Inflammatory macrophage treated with lipopolysaccharide for 1 hour (primary cell): Measurements from ENCODE around the gene GTF3C5.
A peak's percentile ranks its signal among the peaks of the same experiment; 100 is the strongest.
"Not testable (repeated sequence)": the region's sequence is repeated elsewhere in the genome, so short reads cannot be mapped to it uniquely, and the experiment has no call there.

Experiments used
- DNase-seq, 2 donors: peaks; one replicate each; pipeline ENCODE4 v3.0.0-alpha.2; 2020 to 2022

The GTF3C5 gene

GRCh38 chr9:132997591-132997990, 33.2 kb upstream of the GTF3C5 start:
- DNase-seq, result no peak

GRCh38 chr9:132998221-132998620, 32.6 kb upstream of the GTF3C5 start:
- DNase-seq, result not testable (repeated sequence)

- no peak for DNase-seq
Measured at GRCh38 chr9:132998831-132999635, 31.8 kb upstream of the GTF3C5 start.

- no peak for DNase-seq
Measured at GRCh38 chr9:133002147-133003070, 28.4 kb upstream of the GTF3C5 start.

- no peak for DNase-seq
Measured at GRCh38 chr9:133003071-133003461, 27.7 kb upstream of the GTF3C5 start.

- no peak for DNase-seq
Measured at GRCh38 chr9:133003671-133004090, 27.1 kb upstream of the GTF3C5 start.

GRCh38 chr9:133004091-133004998, 26.5 kb upstream of the GTF3C5 start:
- peak; percentile 18 to 68 for DNase-seq

- DNase-seq, result no peak
Measured at GRCh38 chr9:133004999-133005760, 25.6 kb upstream of the GTF3C5 start.

GRCh38 chr9:133005957-133006356, 24.8 kb upstream of the GTF3C5 start:
- DNase-seq, result no peak

GRCh38 chr9:133006731-133007352, 24.0 kb upstream of the GTF3C5 start:
- no peak for DNase-seq

- no peak for DNase-seq
Measured at GRCh38 chr9:133008406-133008805, 22.4 kb upstream of the GTF3C5 start.

- DNase-seq, result peak; percentile 32 to 65
Measured at GRCh38 chr9:133008824-133009223, 22.0 kb upstream of the GTF3C5 start.

- no peak for DNase-seq
Measured at GRCh38 chr9:133009906-133010582, 20.8 kb upstream of the GTF3C5 start.

GRCh38 chr9:133014696-133015095, 16.1 kb upstream of the GTF3C5 start:
- no peak for DNase-seq

GRCh38 chr9:133023117-133023890, 7.5 kb upstream of the GTF3C5 start:
- DNase-seq, result peak; percentile 18 to 57

- no peak for DNase-seq
Measured at GRCh38 chr9:133026426-133026825, 4.4 kb upstream of the GTF3C5 start.

- no peak for DNase-seq
Measured at GRCh38 chr9:133027134-133027533, 3.7 kb upstream of the GTF3C5 start.

GRCh38 chr9:133028221-133028620, 2.6 kb upstream of the GTF3C5 start:
- DNase-seq, result no peak

GRCh38 chr9:133029994-133030316, 842 bp upstream of the GTF3C5 start:
- DNase-seq, result no peak

GRCh38 chr9:133031130-133031422, 279 bp downstream of the GTF3C5 start:
- no peak for DNase-seq
